EH (cell line): ENCODE data around the gene AKAP10.
A peak's percentile ranks its signal among the peaks of the same experiment; 100 is the strongest.
"Not testable (repeated sequence)": the region's sequence is repeated elsewhere in the genome, so short reads cannot be mapped to it uniquely, and the experiment has no call there.

ENCODE experiments used
- DNase-seq: peaks from one replicate; pipeline ENCODE4 v3.0.0-alpha.2; 2015; ENCODE audit warnings: low read depth

AKAP10 gene

GRCh38 chr17:19979917-19980770 is 2.5 kb upstream of the AKAP10 start:
- DNase-seq: no peak

- DNase-seq: no peak
Measured at GRCh38 chr17:19978805-19979211, 1.2 kb upstream of the AKAP10 start.

- no peak for DNase-seq
Measured at GRCh38 chr17:19978209-19978802, 678 bp upstream of the AKAP10 start.

- no peak for DNase-seq
Measured at GRCh38 chr17:19975601-19976000, 2.0 kb downstream of the AKAP10 start.

- no peak for DNase-seq
Measured at GRCh38 chr17:19973156-19973555, 4.5 kb downstream of the AKAP10 start.

GRCh38 chr17:19962954-19963353 is 14.7 kb downstream of the AKAP10 start:
- DNase-seq: not testable (repeated sequence)

- peak; percentile 99 for DNase-seq
Measured at GRCh38 chr17:19958023-19958422, 19.6 kb downstream of the AKAP10 start.

GRCh38 chr17:19955099-19955498 is 22.5 kb downstream of the AKAP10 start:
- no peak for DNase-seq

- not testable (repeated sequence) for DNase-seq
Measured at GRCh38 chr17:19951411-19951810, 26.2 kb downstream of the AKAP10 start.

GRCh38 chr17:19950624-19951195 is 26.9 kb downstream of the AKAP10 start:
- not testable (repeated sequence) for DNase-seq

GRCh38 chr17:19948116-19948943 is 29.3 kb downstream of the AKAP10 start:
- peak; percentile 9 for DNase-seq

- DNase-seq: no peak
Measured at GRCh38 chr17:19946921-19947320, 30.7 kb downstream of the AKAP10 start.

- DNase-seq: no peak
Measured at GRCh38 chr17:19945009-19945626, 32.5 kb downstream of the AKAP10 start.

- no peak for DNase-seq
Measured at GRCh38 chr17:19943599-19943998, 34.0 kb downstream of the AKAP10 start.

GRCh38 chr17:19943026-19943425 is 34.6 kb downstream of the AKAP10 start:
- DNase-seq: peak; percentile 62

- DNase-seq: peak; percentile 70
Measured at GRCh38 chr17:19940722-19941464, 36.7 kb downstream of the AKAP10 start.

GRCh38 chr17:19939993-19940721 is 37.5 kb downstream of the AKAP10 start:
- DNase-seq: peak; percentile 45

- no peak for DNase-seq
Measured at GRCh38 chr17:19938736-19939135, 38.9 kb downstream of the AKAP10 start.

- peak; percentile 43 for DNase-seq
Measured at GRCh38 chr17:19937522-19937921, 40.1 kb downstream of the AKAP10 start.

- DNase-seq: peak; percentile 18
Measured at GRCh38 chr17:19935169-19935568, 42.5 kb downstream of the AKAP10 start.
